SK-N-MC (cell line): Measurements from ENCODE around the gene PEX14.

Experiments used
- EZH2 ChIP-seq: fragments of 200-600 bp; sonication (generic); IDR thresholded peaks from one replicate; pipeline ENCODE4 v1.6.1; 2017; ENCODE audit warnings: antibody characterized with exemption
- POLR2AphosphoS5 ChIP-seq: IDR thresholded peaks from 2 replicates; pipeline ENCODE4 v1.6.1; 2012; ENCODE audit warnings: mild to moderate bottlenecking, low read depth, low read length, borderline replicate concordance

DNA sequence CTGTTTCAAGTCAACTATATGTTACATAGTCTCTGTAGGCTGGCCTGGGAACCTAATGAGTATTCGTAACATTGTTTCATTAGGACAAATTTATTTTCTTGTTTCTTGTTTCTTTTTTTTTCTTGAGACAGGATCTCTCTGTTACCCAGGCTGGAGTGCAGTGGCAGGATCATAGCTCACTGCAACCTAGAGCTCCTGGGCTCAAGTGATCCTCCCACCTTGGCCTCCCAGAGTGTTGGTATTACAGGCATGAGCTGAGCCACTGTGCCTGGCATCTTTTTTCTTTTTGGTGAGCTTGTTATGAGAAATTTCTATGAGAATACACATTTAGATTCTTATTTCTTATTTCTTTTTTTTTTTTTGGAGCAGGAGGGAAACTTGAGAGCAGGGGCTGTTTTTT lies 37.7 kb upstream of the PEX14 start:
- TF ChIP-seq POLR2AphosphoS5, result no peak
- TF ChIP-seq EZH2, result no peak
